ACHN (cell line): ENCODE measurements around the gene PHF19.

Source experiments
- DNase-seq: peaks from one replicate; pipeline ENCODE4 v3.0.0-alpha.2; 2015
- in situ Hi-C: cut with HindIII; loops from 2 replicates; pipeline ENCODE4 v1.10.0; 2017; ENCODE audit warnings: low sequenced_read_pairs, low pct_ligation_motif_present, low pct_unique_long_range_greater_than_20kb

The PHF19 gene

GRCh38 chr9:120894321-120895148 lies 17.5 kb upstream of the PHF19 start:
- in situ Hi-C loops = no loop called here
- no peak for DNase-seq

GRCh38 chr9:120893611-120894307 lies 16.8 kb upstream of the PHF19 start:
- in situ Hi-C loops = no loop called here
- DNase-seq = no peak

DNA sequence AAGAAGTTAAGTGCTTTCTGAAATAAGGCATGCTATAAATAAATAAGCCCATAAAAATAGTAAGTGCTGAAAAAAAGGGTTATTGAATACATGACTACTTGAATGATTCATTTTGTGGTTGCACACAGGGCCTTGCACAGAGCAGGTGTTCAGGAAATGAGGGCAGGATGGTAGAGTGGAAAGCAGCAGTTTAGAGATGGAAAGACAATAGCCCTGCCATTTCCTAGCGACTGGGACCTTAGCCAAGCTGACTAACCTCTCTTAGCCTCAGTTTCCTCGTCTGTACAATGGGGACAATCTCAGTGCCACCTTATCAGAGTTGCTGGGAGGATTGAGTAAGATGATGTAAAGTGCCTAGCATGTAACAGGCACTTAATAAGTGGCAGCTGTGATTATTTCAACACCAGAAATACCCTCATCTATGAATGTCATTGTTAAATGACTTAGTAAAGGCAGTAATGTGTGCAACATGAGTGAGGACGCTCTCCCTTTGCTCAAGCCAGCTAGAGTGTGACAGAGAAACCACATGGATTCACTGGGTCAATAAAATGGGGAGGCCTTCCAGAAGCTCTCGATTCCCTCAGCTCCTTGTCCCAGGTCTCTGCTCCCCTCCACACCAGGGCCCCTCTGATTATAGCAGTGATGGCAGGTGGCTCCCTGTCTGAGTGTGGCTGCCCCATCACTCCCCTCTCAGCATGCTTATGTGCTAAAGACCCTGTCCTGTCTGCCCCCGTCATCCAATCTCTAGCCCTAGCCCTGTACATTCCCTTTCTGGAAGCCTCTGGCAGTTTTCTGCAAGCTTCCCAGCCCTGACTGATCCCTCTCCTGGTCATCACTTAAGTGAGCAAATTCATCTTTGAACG lies 16.0 kb upstream of the PHF19 start:
- in situ Hi-C loops = no loop called here

GRCh38 chr9:120891884-120892747 lies 15.1 kb upstream of the PHF19 start:
- in situ Hi-C loops = no loop called here
- no peak for DNase-seq

More for the DNA sequence above, 16.0 kb upstream of the PHF19 start:
- DNase-seq = peak; percentile 85

GRCh38 chr9:120891245-120891883 lies 14.4 kb upstream of the PHF19 start:
- in situ Hi-C loops = no loop called here
- no peak for DNase-seq

DNA sequence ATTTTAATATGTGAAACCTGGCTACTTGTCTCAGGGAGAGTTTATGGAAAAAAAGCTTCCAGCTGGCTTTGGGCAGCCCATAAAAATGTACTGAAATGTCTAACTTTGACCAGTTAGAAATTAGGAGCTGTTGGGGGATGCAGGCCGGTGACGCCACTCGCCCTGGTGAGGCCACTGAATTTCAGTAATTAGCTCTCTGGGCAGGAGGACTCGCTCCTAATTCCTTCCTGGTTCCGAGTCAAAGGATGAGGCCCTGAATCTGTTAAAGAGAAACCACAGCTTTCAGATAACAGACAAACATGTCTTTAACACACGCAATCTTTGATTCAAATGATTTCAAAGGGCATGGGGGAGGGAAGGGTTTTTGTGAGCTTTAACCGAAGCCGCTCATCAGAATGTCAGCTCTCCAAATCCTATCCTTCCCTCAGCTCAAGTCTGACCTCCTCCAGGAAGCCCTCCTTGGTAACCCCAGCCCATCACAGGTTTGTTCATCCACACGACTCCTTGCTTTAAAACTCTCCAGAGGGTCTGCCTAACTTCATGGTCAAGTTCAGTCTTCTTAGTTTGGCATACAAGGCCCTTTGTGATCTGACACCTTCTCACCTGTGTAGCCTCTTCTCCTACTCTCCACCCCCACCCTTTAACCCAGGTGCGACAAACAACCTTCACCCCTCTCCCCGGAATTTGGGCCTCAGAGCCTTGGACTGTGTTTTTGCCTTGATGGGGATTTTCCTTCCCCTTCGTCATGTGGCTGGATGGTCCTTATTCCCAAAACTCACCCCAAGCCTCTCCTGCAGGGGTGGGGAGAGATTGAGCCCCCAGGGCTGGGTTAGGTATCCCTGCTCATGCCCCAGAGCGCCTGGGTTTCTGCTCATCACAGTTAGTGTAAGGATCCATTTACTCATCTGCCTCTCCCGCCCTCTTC lies 13.6 kb upstream of the PHF19 start:
- in situ Hi-C loops = no loop called here
- no peak for DNase-seq

DNA sequence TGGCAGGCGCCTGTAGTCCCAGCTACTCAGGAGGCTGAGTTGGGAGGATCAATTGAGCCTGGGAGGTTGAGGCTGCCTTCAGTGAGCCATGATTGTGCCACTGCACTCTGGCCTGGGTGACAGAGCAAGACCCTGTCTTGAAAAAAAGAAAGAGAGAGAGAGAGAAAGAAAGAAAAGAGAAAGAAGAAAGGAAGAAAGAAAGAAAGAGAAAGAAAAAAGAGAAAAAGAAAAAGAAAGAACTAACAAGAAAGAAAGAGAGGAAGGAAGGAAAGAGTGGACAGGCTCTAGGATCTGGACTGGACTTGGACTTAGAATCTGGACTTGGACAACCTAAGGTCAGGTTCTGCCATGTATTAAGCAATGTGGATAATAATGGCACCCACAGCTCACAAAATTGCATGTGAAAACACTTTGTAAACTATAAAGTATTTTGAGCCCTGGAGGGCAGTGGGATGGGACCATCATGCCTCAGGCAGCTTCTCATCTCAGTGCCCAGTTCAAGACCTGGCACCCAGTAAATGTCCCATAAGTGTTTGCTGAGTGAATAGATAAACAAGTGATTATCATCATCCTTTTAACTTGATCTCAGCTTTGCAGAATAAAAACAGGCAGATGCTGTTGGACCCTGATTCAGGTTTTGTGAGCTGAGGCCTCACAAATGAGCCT lies 12.8 kb upstream of the PHF19 start:
- no peak for DNase-seq
- in situ Hi-C loops = no loop called here

- no peak for DNase-seq
- in situ Hi-C loops = no loop called here
Measured at GRCh38 chr9:120888626-120889025, 11.6 kb upstream of the PHF19 start.

DNA sequence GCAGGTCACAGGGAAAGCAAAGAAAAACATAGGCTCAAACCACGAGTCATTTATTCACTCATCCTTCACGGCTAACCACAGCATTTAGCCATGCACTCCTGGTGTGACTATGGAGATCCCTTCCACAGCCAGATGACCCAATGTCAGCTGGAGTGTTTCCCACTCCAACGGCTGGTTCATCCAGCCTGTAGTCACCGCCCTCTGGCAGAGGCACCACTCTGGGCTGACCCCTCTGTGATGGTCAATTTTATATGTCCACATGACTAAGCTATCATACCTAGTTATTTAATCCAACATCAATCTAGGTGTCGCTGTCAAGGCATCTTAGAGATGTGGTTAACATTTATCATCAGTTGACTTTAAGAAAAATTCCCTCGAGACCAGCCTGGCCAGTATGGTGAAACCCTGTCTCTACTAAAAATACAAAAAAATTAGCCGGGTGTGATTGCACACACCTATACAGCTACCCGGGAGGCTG lies 9.5 kb upstream of the PHF19 start:
- in situ Hi-C loops = no loop called here
- peak; percentile 80 for DNase-seq

DNA sequence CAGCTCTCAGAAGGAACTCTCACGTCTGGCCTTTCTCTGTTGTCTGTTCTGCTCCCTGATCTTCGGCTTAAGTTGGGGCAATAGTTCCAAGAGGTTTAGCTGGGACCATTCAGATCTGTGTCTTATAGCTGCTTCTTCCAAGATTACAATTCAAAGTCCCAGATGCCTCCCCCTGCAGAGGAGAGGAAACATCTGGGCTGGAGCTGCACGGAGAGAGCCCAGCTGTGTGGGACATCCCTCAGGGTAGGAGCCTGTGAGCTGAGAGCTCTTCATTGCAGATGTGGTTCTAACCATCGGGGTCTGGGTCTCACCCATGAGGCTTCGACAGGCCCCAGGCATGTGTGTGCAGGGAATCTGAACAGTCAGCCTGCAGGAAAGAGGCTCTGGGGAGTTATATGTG lies 9.0 kb upstream of the PHF19 start:
- DNase-seq = no peak
- in situ Hi-C loops = no loop called here

DNA sequence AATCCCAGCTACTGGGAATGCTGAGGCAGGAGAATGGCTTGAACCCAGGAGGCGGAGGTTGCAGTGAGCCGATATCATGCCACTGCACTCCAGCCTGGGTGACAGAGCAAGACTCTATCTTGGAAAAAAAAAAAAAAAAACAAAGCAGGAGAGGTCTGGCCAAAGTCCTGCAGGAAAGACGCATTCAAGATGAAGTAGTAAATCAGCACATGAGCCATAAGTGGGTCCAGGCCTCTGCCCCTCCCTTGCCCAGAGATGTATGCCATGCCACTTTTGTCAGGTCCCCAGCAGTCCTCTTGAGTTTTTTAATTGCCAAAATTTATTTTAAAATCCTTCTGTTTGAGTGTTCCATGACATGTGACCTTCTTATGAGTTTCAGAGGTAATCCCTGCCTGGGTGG lies 8.5 kb upstream of the PHF19 start:
- in situ Hi-C loops = no loop called here

DNA sequence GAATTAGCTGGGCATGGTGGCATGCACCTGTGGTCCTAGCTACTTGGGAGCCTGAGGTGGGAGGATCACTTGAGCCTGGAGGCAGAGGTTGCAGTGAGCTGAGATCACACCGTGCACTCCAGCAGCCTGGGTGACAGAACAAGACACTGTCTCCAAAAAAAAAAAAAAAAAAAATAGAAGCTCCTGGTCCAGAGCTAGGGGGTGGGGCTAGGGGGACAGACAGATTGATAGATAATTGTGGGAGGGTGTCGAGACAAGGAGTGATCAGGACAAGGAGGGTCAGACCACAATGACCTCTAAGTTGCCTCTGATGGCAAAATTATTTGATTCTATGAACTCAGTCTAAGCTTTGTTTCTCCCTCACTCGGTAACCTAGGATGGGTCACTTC lies 6.6 kb upstream of the PHF19 start:
- in situ Hi-C loops = no loop called here
- DNase-seq = no peak

More for the DNA sequence above, 8.5 kb upstream of the PHF19 start:
- DNase-seq = no peak

- no peak for DNase-seq
- in situ Hi-C loops = no loop called here
Measured at GRCh38 chr9:120882935-120883607, 6.1 kb upstream of the PHF19 start.

- in situ Hi-C loops = no loop called here
- DNase-seq = no peak
Measured at GRCh38 chr9:120879446-120879845, 2.5 kb upstream of the PHF19 start.

GRCh38 chr9:120878188-120879130 lies 1.5 kb upstream of the PHF19 start:
- in situ Hi-C loops = no loop called here
- DNase-seq = no peak
